Activated CD4-positive, alpha-beta T cell treated with anti-CD3 and anti-CD28 coated beads for 36 hours (primary cell): ENCODE data around the gene PEX14. TPM values are rescaled to one million over a fixed set of nuclear protein-coding genes. Genes with fewer than 3 reads are reported as not detected.

Experiments used
- ATAC-seq: fragments of 200-7000 bp; cut with Tn5 transposase; one replicate; pipeline ENCODE4 v1.10.0; 2021; ENCODE audit warnings: mild to moderate bottlenecking, moderate library complexity
- CTCF ChIA-PET: fragments of 350-600 bp; sonication (Branson Sonifier 250); formaldehyde crosslinking; loops from one replicate; lab custom pipeline; 2021; ENCODE audit warnings: antibody characterized with exemption; lab: Charles Lee
- POLR2A ChIA-PET: fragments of 350-600 bp; sonication (Branson Sonifier 250); formaldehyde crosslinking; loops from one replicate; lab custom pipeline; 2021; ENCODE audit warnings: antibody characterized with exemption, inconsistent platforms; lab: Charles Lee
- DNase-seq: peaks from one replicate; pipeline ENCODE4 v3.0.0-alpha.2; 2020
- H3K27ac Mint-ChIP-seq: one replicate; pipeline ENCODE4 v1.8.0; 2021; ENCODE audit warnings: mixed read lengths
- H3K27me3 Mint-ChIP-seq: one replicate; pipeline ENCODE4 v1.8.0; 2021; ENCODE audit warnings: mixed read lengths
- H3K36me3 Mint-ChIP-seq: one replicate; pipeline ENCODE4 v1.8.0; 2021; ENCODE audit warnings: low read depth, mixed read lengths
- H3K4me1 Mint-ChIP-seq: one replicate; pipeline ENCODE4 v1.8.0; 2021; ENCODE audit warnings: mixed read lengths
- H3K4me3 Mint-ChIP-seq: one replicate; pipeline ENCODE4 v1.8.0; 2021; ENCODE audit warnings: mild to moderate bottlenecking, moderate library complexity, mixed read lengths
- H3K9me3 Mint-ChIP-seq: one replicate; pipeline ENCODE4 v1.8.0; 2021; ENCODE audit warnings: low read depth, mixed read lengths
- intact Hi-C, 2 experiments: fragments of 100-400 bp; cut with DNase I in 1 of 2; cut with micrococcal nuclease in 1 of 2; formaldehyde crosslinking; loops; one replicate each; pipeline versions ENCODE4 v1.14.2 to v1.15.1; 2022 to 2024; cut with DNase I, micrococcal nuclease
- total RNA-seq, 2 experiments: library from RNA; stranded (reverse); gene quantifications; one replicate each; pipeline ENCODE4 v1.2.3, GENCODE V29; 2021

The PEX14 gene
- total RNA-seq, 2 experiments from 2014 or later, result 16.3 to 25.1 TPM

DNA sequence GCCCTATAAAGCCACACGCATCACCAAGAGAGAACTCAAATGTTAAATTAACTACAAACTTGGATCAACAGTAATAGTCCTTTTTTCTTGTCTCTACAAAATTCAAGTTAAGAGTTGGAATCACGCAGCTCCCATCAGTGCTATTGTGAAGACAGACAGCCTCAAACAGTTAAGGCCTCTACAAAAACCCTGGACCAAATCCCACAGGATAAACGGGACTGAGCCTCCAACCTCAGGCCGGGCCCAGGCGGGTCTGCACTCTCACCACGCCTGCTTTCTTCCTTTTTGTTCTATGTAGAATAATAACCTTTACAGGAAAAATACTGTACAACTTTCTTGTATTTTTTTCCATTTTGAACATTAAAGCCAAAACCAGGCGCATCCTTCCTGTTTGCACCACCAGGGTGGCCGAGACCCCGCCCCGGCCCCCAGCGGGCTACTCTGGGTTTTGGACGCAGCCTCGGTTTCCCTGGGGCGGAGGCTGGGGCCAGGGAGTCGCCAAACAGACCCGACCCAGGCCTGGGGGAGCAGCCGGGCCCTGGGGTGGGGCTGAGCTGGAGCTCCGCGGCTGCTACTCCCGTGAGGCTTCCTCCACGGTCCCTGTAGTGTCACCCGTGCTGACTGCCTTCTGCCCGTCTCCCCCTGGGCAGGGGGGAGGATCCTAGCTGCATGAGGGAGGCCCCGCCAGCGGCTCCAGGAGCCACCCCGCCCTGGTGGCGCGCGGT, 163.2 kb downstream of the PEX14 start:
- POLR2A ChIA-PET, result no interaction called here

DNA sequence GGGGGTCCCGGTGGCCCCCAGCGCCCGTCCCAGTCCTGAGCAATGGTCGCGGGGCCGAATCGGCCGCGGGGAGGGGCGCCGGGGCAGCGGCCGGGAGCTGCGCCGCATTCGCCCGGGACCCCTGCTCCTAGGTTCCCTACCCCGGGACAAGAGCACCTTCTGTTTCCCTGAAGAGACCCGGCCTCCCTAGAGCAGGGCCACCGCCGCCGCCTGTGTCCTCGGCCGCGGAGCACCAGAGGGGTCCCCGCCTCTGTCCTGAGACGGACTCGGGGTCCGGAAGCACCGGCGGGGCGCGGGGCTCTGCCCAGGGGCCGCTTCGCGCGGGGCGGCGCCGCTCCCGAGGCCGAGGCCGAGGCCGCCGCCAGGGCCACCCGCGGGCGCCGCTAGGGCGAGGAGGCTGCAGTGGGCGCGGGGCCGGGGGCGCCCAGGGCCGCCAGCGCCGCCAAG, 163.8 kb downstream of the PEX14 start:
- Mint-ChIP-seq H3K4me1 (peaks cover 1% of the 10 kb centered on the region), H3K27ac (no peak overlapping the region), H3K4me3 (no peak overlapping the region), H3K36me3 (no peaks in the 10 kb centered on the region), H3K27me3 (peaks cover 2% of the 10 kb centered on the region), H3K9me3 (no peaks in the 10 kb centered on the region)
- ATAC-seq (peak; percentile 33), DNase-seq (no peak)
- CTCF ChIA-PET, result interaction anchor here (0.6 to 0.9 kb wide), 2 partner anchors 10 to 136 kb away, joined by 3 read pairs; no protein-coding TSS in a partner anchor
- intact Hi-C loops, result loop anchor here in 1 of 2 experiments (2.0 kb wide), 1 partner anchor 302 kb away; no protein-coding TSS in a partner anchor
- POLR2A ChIA-PET, result no interaction called here

More for the DNA sequence above, 163.2 kb downstream of the PEX14 start:
- Mint-ChIP-seq H3K27me3 (peaks cover 2% of the 10 kb centered on the region), H3K4me3 (no peak overlapping the region), H3K36me3 (no peaks in the 10 kb centered on the region), H3K4me1 (peaks cover 1% of the 10 kb centered on the region), H3K9me3 (no peaks in the 10 kb centered on the region), H3K27ac (no peak overlapping the region)
- DNase-seq (peak; percentile 24), ATAC-seq (peak; percentile 43)
- intact Hi-C loops, result loop anchor here in 1 of 2 experiments (2.0 kb wide), 1 partner anchor 303 kb away; no protein-coding TSS in a partner anchor
- CTCF ChIA-PET, result interaction anchor here (0.9 kb wide), 1 partner anchor 11 kb away, joined by 3 read pairs; no protein-coding TSS in a partner anchor

DNA sequence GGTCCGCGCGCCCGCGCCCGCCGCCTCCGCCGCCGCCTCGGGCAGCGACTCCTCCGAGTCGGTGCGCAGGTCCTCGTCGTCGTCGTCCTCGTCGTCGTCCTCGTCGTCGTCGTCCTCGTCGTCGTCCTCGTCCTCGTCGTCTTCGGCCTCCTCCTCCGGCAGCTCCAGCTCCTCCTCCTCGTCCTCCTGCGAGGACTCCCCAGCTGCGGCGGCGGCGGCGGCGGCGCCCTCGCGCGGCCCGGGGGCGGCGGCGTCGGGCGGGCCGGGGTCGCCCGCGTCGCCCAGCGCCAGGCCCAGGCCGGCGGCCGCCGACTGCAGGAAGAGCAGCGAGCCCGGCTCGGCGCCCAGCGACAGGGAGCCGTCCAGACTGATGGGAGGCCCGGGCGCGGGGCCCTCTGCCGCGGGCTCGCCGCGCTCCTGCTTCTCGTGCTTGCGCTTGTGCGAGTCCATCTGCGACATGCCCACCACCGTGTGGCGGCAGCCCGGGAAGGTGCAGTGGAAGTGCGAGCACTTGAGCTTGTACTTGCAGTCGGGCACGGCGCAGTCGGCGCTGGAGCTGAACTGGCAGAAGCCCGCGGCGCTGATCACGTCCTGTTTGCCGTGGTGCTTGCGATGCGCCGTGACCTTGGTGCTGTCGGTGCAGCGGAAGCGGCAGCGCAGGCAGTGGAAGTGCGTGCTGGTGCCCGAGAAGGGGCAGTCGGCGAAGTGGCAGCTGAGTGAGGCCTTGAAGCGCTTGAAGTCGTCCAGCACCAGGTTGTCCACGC, 164.4 kb downstream of the PEX14 start:
- H3K36me3 Mint-ChIP-seq, result no peaks in the 10 kb centered on the region
- no peak overlapping the region for H3K27ac Mint-ChIP-seq
- ChIA-PET CTCF (interaction anchor here (0.6 kb wide), 1 partner anchor 137 kb away, joined by 3 read pairs; no protein-coding TSS in a partner anchor), POLR2A (no interaction called here)
- intact Hi-C loops, result loop anchor here in 1 of 2 experiments (2.0 kb wide), 1 partner anchor 302 kb away; no protein-coding TSS in a partner anchor
- H3K9me3 Mint-ChIP-seq, result no peaks in the 10 kb centered on the region
- H3K4me1 Mint-ChIP-seq, result peaks cover 1% of the 10 kb centered on the region
- ATAC-seq (peak; percentile 35), DNase-seq (peak; percentile 28)
- H3K27me3 Mint-ChIP-seq, result peaks cover 2% of the 10 kb centered on the region
- no peak overlapping the region for H3K4me3 Mint-ChIP-seq

DNA sequence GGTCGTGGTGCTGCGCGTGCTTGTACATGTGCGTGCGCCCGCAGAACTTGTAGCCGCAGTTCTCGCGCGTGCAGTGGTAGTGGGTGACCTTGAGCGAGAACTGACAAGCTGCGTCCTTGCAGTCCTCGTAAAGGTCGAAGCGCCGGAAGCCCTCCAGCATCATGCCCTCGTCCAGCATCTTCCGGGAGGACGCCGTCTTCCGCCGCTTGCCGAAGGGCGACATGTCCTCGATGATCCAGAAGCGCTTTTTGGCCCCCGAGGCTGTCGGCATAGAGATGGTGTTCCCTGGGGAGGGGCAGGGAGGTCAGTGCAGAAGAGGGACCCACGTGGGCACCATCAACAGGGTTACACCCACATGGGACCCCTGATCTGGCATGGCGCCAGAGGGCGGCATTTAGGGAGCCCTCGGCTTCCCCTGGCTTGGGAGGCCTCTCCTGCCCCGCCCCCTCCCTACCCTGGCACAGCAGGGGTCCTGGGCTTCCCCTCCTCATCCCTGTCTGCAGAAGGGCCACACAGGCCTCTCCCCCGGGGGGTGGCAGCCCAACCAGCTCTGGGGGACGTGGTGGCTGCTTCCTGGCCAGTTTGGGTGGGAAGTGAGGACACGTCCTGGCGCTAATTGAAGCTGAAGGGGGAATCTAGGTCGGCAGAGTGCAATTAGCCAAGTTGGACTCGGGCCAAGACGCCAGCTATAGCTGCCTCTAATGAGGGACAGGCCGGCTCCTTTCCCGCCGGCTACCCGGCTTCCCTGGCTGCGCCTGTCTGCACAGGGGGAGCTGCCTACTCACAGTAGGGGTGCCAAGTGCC, 165.2 kb downstream of the PEX14 start:
- Mint-ChIP-seq H3K4me3 (no peak overlapping the region), H3K4me1 (peaks cover 1% of the 10 kb centered on the region), H3K9me3 (no peaks in the 10 kb centered on the region), H3K27ac (no peak overlapping the region), H3K27me3 (peaks cover 2% of the 10 kb centered on the region), H3K36me3 (no peaks in the 10 kb centered on the region)
- DNase-seq (no peak), ATAC-seq (no peak)
- intact Hi-C loops, result loop anchor here in 1 of 2 experiments (2.0 kb wide), 1 partner anchor 301 kb away; no protein-coding TSS in a partner anchor
- POLR2A ChIA-PET, result no interaction called here
- CTCF ChIA-PET, result interaction anchor here (1.1 kb wide), 1 partner anchor 132 kb away, joined by 5 read pairs; no protein-coding TSS in a partner anchor

DNA sequence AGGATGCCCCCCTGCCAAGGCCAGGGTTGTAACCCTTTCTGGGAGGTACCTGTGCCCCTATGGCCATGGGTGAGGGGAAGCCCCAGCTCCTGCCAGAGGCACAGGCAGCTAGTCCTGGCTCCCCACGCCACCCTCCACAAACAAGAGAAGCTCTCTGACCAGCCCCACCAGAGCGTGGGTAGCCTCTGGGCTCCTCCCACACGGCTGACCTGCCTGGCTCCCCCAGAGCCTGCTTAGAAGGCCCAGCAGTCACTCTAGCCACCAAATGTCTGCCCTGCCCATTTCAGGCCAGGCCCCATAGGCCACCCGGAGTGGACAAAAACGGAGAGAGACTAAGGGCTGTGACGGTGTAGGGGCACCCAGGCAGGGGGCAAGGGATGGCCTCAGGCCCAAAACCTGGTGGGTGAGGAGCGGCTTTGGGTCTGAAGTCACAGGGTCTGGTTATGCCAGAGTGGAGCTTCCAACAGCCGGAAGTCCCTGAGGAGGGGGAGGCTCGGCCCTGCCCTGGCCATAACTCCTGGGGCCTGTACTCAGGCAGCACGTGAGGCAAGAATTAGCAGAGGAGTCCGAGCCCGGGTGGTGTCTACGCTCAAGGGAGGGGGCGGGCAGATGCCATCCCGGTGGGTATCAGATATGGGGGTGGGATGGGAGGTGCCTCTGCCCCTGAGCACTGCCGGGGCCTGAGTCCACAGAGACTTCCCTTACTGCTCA, 166.2 kb downstream of the PEX14 start:
- peaks cover 1% of the 10 kb centered on the region for H3K4me1 Mint-ChIP-seq
- ChIA-PET POLR2A (no interaction called here), CTCF (interaction anchor here (0.5 to 1.1 kb wide), 2 partner anchors 9 to 133 kb away, joined by 3 to 5 read pairs; no protein-coding TSS in a partner anchor)
- peaks cover 2% of the 10 kb centered on the region for H3K27me3 Mint-ChIP-seq
- H3K27ac Mint-ChIP-seq, result no peak overlapping the region
- H3K9me3 Mint-ChIP-seq, result no peaks in the 10 kb centered on the region
- H3K4me3 Mint-ChIP-seq, result no peak overlapping the region
- ATAC-seq (no peak), DNase-seq (no peak)
- no peaks in the 10 kb centered on the region for H3K36me3 Mint-ChIP-seq
- intact Hi-C loops, result no loop called here

DNA sequence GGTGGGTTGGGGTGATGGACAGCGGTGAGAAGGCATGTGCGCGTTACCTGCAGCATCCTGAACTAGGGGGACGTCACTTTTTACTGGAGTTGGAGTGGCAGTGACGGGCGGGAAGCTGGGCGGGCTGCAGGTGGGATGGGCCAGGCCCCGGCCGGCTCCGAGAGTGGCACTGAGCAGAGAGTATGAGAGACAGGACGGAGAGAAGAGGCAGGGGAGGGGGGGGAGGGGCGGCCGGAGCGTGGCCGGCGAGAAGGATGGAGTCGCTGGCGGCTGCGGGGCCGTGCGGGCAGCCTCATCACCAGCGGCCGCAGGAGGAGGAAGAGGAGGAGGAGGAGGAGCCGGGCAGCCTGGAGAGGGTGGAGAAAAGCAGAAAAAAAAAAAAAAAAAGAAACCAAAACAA, 167.2 kb downstream of the PEX14 start:
- no peak overlapping the region for H3K27ac Mint-ChIP-seq
- no peak for ATAC-seq
- peaks cover 2% of the 10 kb centered on the region for H3K27me3 Mint-ChIP-seq
- intact Hi-C loops, result no loop called here
- CTCF ChIA-PET, result no interaction called here
- no peaks in the 10 kb centered on the region for H3K9me3 Mint-ChIP-seq
- no peaks in the 10 kb centered on the region for H3K36me3 Mint-ChIP-seq
- peaks cover 1% of the 10 kb centered on the region for H3K4me1 Mint-ChIP-seq
- no peak for DNase-seq
- no peak overlapping the region for H3K4me3 Mint-ChIP-seq
- POLR2A ChIA-PET, result no interaction called here

DNA sequence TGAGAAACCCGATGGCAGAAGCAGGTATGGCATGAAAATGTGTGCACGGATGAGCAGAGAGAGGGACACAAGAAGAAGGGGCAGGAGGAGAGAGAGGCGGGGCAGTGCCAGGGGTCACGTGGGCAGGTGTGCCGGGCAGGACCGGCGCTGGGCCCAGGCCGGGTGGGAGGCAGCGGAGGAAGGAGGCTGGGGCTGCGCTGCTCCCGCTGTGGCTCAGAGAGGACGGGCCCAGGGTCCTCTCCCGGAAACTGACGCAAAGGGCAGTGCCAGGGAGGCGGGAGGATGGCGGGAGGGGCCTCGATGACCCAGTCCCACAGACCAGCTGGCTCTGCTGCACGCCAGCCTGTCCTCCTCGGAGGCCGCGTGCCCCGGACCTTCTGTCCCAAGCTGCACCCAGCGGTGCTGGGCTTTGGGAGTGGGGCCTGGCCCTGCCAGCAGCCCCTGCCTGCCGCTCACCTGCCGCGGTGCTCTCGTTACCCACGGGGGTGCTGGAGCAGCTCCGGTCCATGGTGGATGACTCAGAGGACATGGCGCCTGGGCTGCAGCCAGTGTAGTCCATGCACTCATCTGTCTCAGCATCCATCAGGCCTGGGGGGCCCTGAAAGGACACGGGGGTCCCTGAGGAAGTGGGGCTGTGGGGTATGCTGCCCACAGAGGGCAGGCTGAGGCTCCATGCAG, 167.8 kb downstream of the PEX14 start:
- H3K27me3 Mint-ChIP-seq, result no peaks in the 10 kb centered on the region
- POLR2A ChIA-PET, result no interaction called here
- intact Hi-C loops, result no loop called here
- H3K27ac Mint-ChIP-seq, result no peak overlapping the region
- no peak overlapping the region for H3K4me3 Mint-ChIP-seq
- H3K36me3 Mint-ChIP-seq, result no peaks in the 10 kb centered on the region
- DNase-seq (no peak), ATAC-seq (no peak)
- no peaks in the 10 kb centered on the region for H3K9me3 Mint-ChIP-seq
- H3K4me1 Mint-ChIP-seq, result no peaks in the 10 kb centered on the region
- CTCF ChIA-PET, result no interaction called here

DNA sequence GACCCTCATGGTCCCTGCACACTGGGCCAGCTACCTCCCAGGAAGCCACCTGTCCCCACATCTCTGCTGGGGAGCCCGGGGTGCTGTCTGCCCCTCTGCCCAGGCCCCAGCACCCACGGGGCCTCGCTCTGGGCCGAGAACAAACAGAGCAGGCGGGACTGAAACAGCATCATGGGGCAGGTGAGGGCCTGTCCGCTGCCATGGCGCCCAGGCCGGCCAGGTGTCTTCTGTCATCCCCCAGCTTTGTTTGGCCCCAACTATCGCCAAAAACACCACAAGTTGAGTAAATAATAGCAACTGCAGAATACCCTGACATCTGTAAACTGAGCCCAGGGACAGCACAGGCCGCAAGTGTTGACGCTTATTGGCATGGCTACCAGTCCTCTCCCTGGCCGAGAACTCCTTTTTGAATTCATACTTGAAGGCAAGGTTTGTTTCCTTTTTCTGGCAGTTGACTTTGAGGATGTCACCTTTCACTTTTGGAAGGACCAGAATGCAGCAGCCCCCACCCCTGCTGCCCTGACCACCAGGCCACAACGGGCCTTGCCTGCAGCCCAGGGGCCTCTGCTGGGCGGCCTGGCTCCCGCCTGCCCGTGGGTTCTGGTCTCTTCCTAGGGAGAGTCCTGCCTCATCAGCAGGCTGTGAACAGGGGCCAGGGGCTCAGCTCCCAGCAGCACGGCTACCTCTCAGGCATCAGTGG, 169.0 kb downstream of the PEX14 start:
- Mint-ChIP-seq H3K27me3 (no peaks in the 10 kb centered on the region), H3K4me1 (no peaks in the 10 kb centered on the region), H3K9me3 (no peaks in the 10 kb centered on the region), H3K36me3 (no peaks in the 10 kb centered on the region), H3K4me3 (no peak overlapping the region), H3K27ac (no peak overlapping the region)
- ChIA-PET POLR2A (interaction anchor here (0.6 kb wide), 1 partner anchor 423 kb away, joined by 3 read pairs; no protein-coding TSS in a partner anchor), CTCF (no interaction called here)
- intact Hi-C loops, result no loop called here
- DNase-seq (no peak), ATAC-seq (no peak)

DNA sequence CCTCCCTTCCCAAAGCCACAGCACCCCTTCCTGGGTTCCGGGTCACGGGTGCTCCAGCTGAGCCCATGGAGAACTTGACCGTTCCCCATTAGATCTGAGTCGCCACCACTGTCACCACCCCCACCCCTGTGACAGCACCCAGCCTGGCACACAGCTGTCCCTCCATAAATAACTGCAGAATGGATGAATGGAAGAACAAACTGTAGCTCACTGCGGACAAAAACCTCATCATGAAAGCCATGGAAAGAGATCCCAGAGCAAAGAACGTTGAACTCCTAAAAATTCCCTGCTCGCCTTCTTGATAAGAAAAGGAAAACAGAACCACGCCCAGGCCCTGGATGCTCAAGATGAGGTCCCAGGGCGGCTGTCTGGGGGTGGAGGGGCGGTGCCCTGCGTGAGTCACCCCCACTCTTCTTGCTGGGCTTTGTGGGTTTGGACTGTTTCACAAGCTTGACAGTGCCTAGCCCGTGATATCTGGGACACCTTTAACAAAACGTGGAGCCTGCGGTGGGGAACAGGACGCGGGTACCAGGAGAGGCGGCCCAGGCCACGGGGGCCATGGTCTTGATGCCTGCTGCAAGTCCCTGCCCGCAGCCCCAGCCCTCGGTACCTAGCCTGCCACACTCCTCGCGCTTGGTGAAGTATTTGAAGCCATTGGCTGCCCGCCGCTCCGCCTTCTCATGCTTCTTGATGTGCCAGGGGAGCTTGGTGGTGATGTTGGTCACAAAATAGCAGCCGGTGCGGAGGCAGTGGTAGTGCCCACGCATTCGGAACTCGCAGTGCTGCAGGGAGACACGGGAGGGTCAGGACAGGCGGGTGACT, 169.8 kb downstream of the PEX14 start:
- CTCF ChIA-PET, result no interaction called here

More for the DNA sequence above, 169.8 kb downstream of the PEX14 start:
- POLR2A ChIA-PET, result no interaction called here
- intact Hi-C loops, result no loop called here
- no peak overlapping the region for H3K27ac Mint-ChIP-seq
- DNase-seq (peak; percentile 32), ATAC-seq (no peak)
- no peaks in the 10 kb centered on the region for H3K9me3 Mint-ChIP-seq
- no peaks in the 10 kb centered on the region for H3K4me1 Mint-ChIP-seq
- no peaks in the 10 kb centered on the region for H3K36me3 Mint-ChIP-seq
- no peak overlapping the region for H3K4me3 Mint-ChIP-seq
- no peaks in the 10 kb centered on the region for H3K27me3 Mint-ChIP-seq
